H9 (cell line): ENCODE results near the gene PEA15. TPM values are rescaled to one million over a fixed set of nuclear protein-coding genes. Genes with fewer than 3 reads are reported as not detected.

Experiments used
- DNase-seq: peaks from one replicate; pipeline ENCODE4 v3.0.0-alpha.2; 2017
- H2AFZ ChIP-seq: one replicate; pipeline ENCODE4 v1.6.1; 2013; ENCODE audit warnings: mild to moderate bottlenecking, low read length, control low read depth, moderate library complexity
- H2AK5ac ChIP-seq: 2 replicates; pipeline ENCODE4 v1.6.1; 2013; ENCODE audit warnings: low read length, control low read depth, mixed read lengths; ENCODE audit not compliant: insufficient read length
- H2BK120ac ChIP-seq: one replicate; pipeline ENCODE4 v1.6.1; 2013; ENCODE audit warnings: low read depth, mild to moderate bottlenecking, low read length, control low read depth, inconsistent platforms; ENCODE audit not compliant: poor library complexity, severe bottlenecking
- H2BK12ac ChIP-seq: 2 replicates; pipeline ENCODE4 v1.6.1; 2013; ENCODE audit warnings: low read length, control low read depth, mixed read lengths, low read depth; ENCODE audit not compliant: insufficient read length
- H2BK15ac ChIP-seq: 2 replicates; pipeline ENCODE4 v1.6.1; 2013; ENCODE audit warnings: low read depth, low read length, control low read depth
- H2BK20ac ChIP-seq: one replicate; pipeline ENCODE4 v1.6.1; 2013; ENCODE audit warnings: low read depth, mild to moderate bottlenecking, low read length, control low read depth, inconsistent platforms; ENCODE audit not compliant: poor library complexity, severe bottlenecking
- H2BK5ac ChIP-seq: 2 replicates; pipeline ENCODE4 v1.6.1; 2013; ENCODE audit warnings: low read length, control low read depth, mixed read lengths; ENCODE audit not compliant: insufficient read length
- H3K14ac ChIP-seq: 2 replicates; pipeline ENCODE4 v1.6.1; 2013; ENCODE audit warnings: low read length, control low read depth; ENCODE audit not compliant: insufficient read depth
- H3K18ac ChIP-seq: 2 replicates; pipeline ENCODE4 v1.6.1; 2013; ENCODE audit warnings: low read depth, mild to moderate bottlenecking, mixed read lengths, low read length, control low read depth; ENCODE audit not compliant: insufficient read length
- H3K23ac ChIP-seq: 2 replicates; pipeline ENCODE4 v1.6.1; 2013; ENCODE audit warnings: low read length, control low read depth, mixed read lengths, low read depth; ENCODE audit not compliant: insufficient read length
- H3K23me2 ChIP-seq: 2 replicates; pipeline ENCODE4 v1.6.1; 2013; ENCODE audit warnings: low read depth, mild to moderate bottlenecking, mixed read lengths, low read length, control low read depth; ENCODE audit not compliant: insufficient read length, poor library complexity, severe bottlenecking
- H3K27ac ChIP-seq: 2 replicates; pipeline ENCODE4 v1.5.1; 2013; ENCODE audit warnings: low read length, control low read depth, mixed read lengths, low read depth; ENCODE audit not compliant: insufficient read length
- H3K27me3 ChIP-seq: 2 replicates; pipeline ENCODE4 v1.6.1; 2013; ENCODE audit warnings: low read length, control low read depth, inconsistent platforms; ENCODE audit not compliant: insufficient read depth
- H3K4ac ChIP-seq: 2 replicates; pipeline ENCODE4 v1.6.1; 2013; ENCODE audit warnings: low read depth, mild to moderate bottlenecking, control low read depth, inconsistent platforms, low read length, moderate library complexity
- H3K4me1 ChIP-seq: 2 replicates; pipeline ENCODE4 v1.6.1; 2013; ENCODE audit warnings: low read length, control low read depth, inconsistent platforms; ENCODE audit not compliant: insufficient read depth
- H3K4me2 ChIP-seq: 2 replicates; pipeline ENCODE4 v1.6.1; 2013; ENCODE audit warnings: low read length, control low read depth, mixed read lengths; ENCODE audit not compliant: insufficient read length, insufficient read depth
- H3K56ac ChIP-seq: 2 replicates; pipeline ENCODE4 v1.6.1; 2013; ENCODE audit warnings: low read depth, mild to moderate bottlenecking, mixed read lengths, low read length, control low read depth; ENCODE audit not compliant: insufficient read length
- H3K79me1 ChIP-seq: 2 replicates; pipeline ENCODE4 v1.6.1; 2013; ENCODE audit warnings: low read depth, mild to moderate bottlenecking, moderate library complexity, low read length, control low read depth, inconsistent platforms; ENCODE audit not compliant: insufficient read depth, poor library complexity, severe bottlenecking
- H3K79me2 ChIP-seq: 2 replicates; pipeline ENCODE4 v1.6.1; 2013; ENCODE audit warnings: low read length, control low read depth, inconsistent platforms; ENCODE audit not compliant: insufficient read depth
- H3K9ac ChIP-seq: 2 replicates; pipeline ENCODE4 v1.6.1; 2013; ENCODE audit warnings: low read length, control low read depth, mixed read lengths; ENCODE audit not compliant: insufficient read length; ENCODE audit errors: extremely low read depth
- H3K9me3 ChIP-seq: one replicate; pipeline ENCODE4 v1.6.1; 2013; ENCODE audit warnings: low read depth, low read length, inconsistent platforms; ENCODE audit not compliant: control insufficient read depth
- H3T11ph ChIP-seq: one replicate; pipeline ENCODE4 v1.6.1; 2013; ENCODE audit warnings: mild to moderate bottlenecking, low read length, control low read depth, inconsistent platforms
- H4K20me1 ChIP-seq: one replicate; pipeline ENCODE4 v1.6.1; 2013; ENCODE audit not compliant: control insufficient read depth, insufficient read length, insufficient read depth
- H4K5ac ChIP-seq: 2 replicates; pipeline ENCODE4 v1.6.1; 2013; ENCODE audit warnings: low read depth, mild to moderate bottlenecking, mixed read lengths, low read length, control low read depth; ENCODE audit not compliant: insufficient read length
- H4K8ac ChIP-seq: replicated peaks from 2 replicates; pipeline ENCODE4 v1.6.1; 2013; ENCODE audit warnings: low read length, control low read depth, mixed read lengths, low read depth; ENCODE audit not compliant: insufficient read length
- H4K91ac ChIP-seq: 2 replicates; pipeline ENCODE4 v1.6.1; 2013; ENCODE audit warnings: low read depth, mild to moderate bottlenecking, moderate library complexity, mixed read lengths, low read length, control low read depth; ENCODE audit not compliant: insufficient read length
- H3K27ac Mint-ChIP-seq, 3 experiments: 2 replicates in 2 of 3; 3 replicates in 1 of 3; pipeline ENCODE4 v1.8.0; 2020 to 2021; ENCODE audit warnings: mixed read lengths in 3 of 3, mild to moderate bottlenecking in 1 of 3, moderate library complexity in 1 of 3
- H3K27me3 Mint-ChIP-seq: 2 replicates; pipeline ENCODE4 v1.8.0; 2021; ENCODE audit warnings: low read depth, mild to moderate bottlenecking, moderate library complexity, mixed read lengths
- H3K36me3 Mint-ChIP-seq, 3 experiments: 2 replicates in 2 of 3; 3 replicates in 1 of 3; pipeline ENCODE4 v1.8.0; 2020 to 2021; ENCODE audit warnings: low read depth in 3 of 3, mixed read lengths in 3 of 3; ENCODE audit not compliant: insufficient read depth in 1 of 3
- H3K4me1 Mint-ChIP-seq, 2 experiments: 2 replicates each; pipeline ENCODE4 v1.8.0; 2020; ENCODE audit warnings: mixed read lengths in 2 of 2
- H3K4me3 Mint-ChIP-seq, 2 experiments: 2 replicates in 1 of 2; 3 replicates in 1 of 2; pipeline ENCODE4 v1.8.0; 2020 to 2021; ENCODE audit warnings: mild to moderate bottlenecking in 2 of 2, mixed read lengths in 2 of 2, moderate library complexity in 1 of 2
- H3K9me3 Mint-ChIP-seq, 2 experiments: 2 replicates in 1 of 2; 3 replicates in 1 of 2; pipeline ENCODE4 v1.8.0; 2020; ENCODE audit warnings: mild to moderate bottlenecking in 2 of 2, mixed read lengths in 2 of 2, moderate library complexity in 1 of 2
- total RNA-seq: library from RNA; stranded (reverse); gene quantifications from 2 replicates; pipeline ENCODE4 v1.2.1, GENCODE V29; 2021
- TF ChIP-seq, protein P1 (sequence below): fragments of 200-600 bp; sonication (generic); conservative IDR thresholded peaks from 3 replicates; pipeline ENCODE4 v1.8.0; 2021; ENCODE audit warnings: antibody characterized with exemption, mild to moderate bottlenecking

PEA15 gene
- total RNA-seq, 1 experiment from 2014 or later: 82.1 TPM

- Histone ChIP-seq H3T11ph (no peak overlapping the region), H3K4me1 (no peaks in the 10 kb centered on the region), H3K23ac (no peak overlapping the region), H2BK15ac (no peak overlapping the region), H3K9me3 (no peaks in the 10 kb centered on the region), H2BK20ac (no peak overlapping the region), H4K5ac (no peak overlapping the region), H2BK5ac (no peak overlapping the region), H4K20me1 (no peaks in the 10 kb centered on the region), H2BK120ac (no peak overlapping the region), H3K18ac (no peak overlapping the region), H3K27ac (no peak overlapping the region), H3K79me1 (no peaks in the 10 kb centered on the region), H2AFZ (no peak overlapping the region), H3K56ac (no peak overlapping the region), H3K14ac (no peak overlapping the region), H3K4ac (no peak overlapping the region), H3K4me2 (no peak overlapping the region), H4K91ac (no peak overlapping the region), H2AK5ac (no peak overlapping the region), H3K27me3 (no peaks in the 10 kb centered on the region), H3K9ac (no peak overlapping the region), H3K23me2 (no peaks in the 10 kb centered on the region), H3K79me2 (no peaks in the 10 kb centered on the region), H4K8ac (no peak overlapping the region), H2BK12ac (no peak overlapping the region)
- Mint-ChIP-seq H3K9me3 (no peaks in the 10 kb centered on the region; a peak in 1 of 5 replicates), H3K4me3 (no peak overlapping the region), H3K36me3 (peaks cover 33 to 91% (median 90%) of the 10 kb centered on the region in 3 experiments), H3K4me1 (peaks cover 26 to 27% of the 10 kb centered on the region in 2 experiments), H3K27ac (no peak overlapping the region; a peak in 1 of 7 replicates), H3K27me3 (no peaks in the 10 kb centered on the region)
- DNase-seq: no peak
- TF ChIP-seq, protein P1, sequence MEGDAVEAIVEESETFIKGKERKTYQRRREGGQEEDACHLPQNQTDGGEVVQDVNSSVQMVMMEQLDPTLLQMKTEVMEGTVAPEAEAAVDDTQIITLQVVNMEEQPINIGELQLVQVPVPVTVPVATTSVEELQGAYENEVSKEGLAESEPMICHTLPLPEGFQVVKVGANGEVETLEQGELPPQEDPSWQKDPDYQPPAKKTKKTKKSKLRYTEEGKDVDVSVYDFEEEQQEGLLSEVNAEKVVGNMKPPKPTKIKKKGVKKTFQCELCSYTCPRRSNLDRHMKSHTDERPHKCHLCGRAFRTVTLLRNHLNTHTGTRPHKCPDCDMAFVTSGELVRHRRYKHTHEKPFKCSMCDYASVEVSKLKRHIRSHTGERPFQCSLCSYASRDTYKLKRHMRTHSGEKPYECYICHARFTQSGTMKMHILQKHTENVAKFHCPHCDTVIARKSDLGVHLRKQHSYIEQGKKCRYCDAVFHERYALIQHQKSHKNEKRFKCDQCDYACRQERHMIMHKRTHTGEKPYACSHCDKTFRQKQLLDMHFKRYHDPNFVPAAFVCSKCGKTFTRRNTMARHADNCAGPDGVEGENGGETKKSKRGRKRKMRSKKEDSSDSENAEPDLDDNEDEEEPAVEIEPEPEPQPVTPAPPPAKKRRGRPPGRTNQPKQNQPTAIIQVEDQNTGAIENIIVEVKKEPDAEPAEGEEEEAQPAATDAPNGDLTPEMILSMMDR: no peak
Observed at GRCh38 chr1:160216301-160216700, 11.1 kb downstream of the PEA15 start.
